SK-N-DZ (cell line): ENCODE data around the gene AGTPBP1.
"Not testable (repeated sequence)": the region's sequence is repeated elsewhere in the genome, so short reads cannot be mapped to it uniquely, and the experiment has no call there.

Experiments used
- DNase-seq: peaks from one replicate; pipeline ENCODE4 v3.0.0-alpha.2; 2015; ENCODE audit warnings: low spot score

The AGTPBP1 gene

DNA sequence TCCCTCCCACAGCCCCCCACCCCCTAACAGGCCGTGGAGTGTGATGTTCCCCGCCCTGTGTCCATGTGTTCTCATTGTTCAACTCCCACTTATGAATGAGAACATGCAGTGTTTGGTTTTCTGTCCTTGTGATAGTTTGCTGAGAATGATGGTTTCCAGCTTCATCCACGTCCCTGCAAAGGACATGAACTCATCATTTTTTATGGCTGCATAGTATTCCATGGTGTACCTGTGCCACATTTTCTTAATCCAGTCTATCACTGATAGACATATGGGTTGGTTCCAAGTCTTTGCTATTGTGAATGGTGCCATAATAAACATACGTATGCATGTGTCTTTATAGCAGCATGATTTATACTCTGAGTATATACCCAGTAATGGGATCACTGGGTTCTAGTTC lies 23.9 kb downstream of the AGTPBP1 start:
- DNase-seq = not testable (repeated sequence)

DNA sequence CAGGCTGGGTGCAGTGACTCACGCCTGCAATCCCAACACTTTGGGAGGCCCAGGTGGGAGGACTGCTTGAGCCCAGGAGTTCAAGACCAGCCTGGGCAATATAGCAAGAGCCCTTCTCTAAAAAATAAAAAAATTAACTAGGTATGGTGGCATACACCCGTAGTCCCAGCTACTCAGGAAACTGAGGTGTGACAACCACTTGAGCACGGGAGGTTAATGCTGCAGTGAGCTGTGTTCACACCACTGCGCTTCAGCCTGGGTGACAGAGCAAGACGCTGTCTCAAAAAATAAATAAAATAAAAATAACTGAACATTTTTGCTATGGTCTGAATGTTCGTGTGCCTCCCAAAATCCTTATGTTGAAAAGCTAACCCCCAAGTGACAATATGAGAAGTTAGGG lies 24.5 kb downstream of the AGTPBP1 start:
- DNase-seq = no peak

DNA sequence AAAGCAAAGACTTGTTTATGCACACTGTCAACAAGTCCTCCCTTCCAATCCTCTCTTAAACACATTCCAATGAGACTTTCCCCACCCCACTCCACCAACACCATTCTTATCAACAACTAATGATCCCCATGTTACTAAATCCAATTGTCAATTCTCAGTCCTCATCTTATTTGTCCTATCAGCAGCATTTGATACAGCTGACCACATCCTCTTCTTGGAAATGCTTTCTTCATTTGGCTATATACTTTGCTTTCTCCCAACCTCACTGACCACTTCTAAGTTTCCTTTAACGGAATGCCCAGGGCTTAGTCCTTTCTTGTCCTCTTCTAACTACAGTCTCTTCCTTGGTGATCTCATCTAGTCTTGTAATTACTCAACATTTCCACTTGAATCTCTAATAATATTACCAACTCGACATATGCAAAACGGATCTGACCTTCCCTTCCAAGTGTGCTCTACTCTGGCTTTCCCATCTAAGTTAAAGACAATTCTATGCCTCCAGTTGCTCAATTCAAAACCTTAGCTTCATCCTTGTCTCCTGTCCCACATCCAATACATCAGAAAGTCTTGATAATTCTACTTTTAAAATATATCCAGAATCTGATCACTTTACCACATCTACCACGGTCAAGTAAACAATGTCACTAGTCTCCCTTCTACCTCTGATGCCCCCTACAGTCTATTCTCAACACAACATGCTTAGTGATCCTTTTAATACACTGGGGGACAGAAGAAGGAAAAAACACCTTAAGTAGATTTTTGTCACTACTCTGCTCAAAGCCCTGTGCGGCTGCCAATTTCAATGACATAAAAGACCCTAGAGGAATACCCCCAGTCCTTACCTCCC lies 25.5 kb downstream of the AGTPBP1 start:
- DNase-seq = no peak

DNA sequence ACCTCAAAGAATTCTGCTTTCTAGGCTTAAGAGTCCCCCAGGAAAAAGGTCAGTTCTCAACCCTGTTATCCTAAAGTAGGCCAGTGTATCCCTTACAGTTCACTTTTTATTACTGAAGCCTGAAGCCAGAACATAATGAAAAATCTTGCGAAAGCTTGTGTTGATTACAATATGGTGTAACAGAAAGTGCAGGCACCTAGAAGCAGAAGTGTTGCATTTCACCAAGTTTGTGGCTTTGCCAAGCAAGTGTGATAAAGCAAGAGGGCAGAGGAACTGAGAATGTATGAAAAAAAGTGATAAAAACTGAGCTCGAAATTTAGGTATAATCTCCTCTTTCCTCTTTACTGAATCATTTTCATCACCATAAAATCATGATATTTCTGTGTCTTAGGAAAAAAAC lies 26.2 kb downstream of the AGTPBP1 start:
- no peak for DNase-seq

DNA sequence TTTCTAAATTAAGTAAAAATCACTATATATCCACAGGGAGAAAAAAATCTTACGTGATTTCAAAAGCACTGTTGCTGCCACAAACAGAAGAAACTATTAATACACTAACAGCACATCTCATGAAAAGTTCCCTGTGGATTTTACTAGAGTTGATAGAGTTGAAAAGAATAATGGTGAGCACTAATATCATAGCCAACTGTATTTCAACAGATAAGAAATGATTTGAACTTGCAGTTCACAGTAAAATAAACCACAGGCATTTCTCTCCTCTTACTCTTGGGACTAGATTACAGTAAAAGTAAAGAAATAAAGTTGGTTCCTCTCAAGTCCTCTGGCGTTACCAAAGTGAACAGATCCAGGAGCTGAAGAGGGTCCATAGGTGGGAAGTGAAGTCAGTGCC lies 27.9 kb downstream of the AGTPBP1 start:
- DNase-seq = no peak

DNA sequence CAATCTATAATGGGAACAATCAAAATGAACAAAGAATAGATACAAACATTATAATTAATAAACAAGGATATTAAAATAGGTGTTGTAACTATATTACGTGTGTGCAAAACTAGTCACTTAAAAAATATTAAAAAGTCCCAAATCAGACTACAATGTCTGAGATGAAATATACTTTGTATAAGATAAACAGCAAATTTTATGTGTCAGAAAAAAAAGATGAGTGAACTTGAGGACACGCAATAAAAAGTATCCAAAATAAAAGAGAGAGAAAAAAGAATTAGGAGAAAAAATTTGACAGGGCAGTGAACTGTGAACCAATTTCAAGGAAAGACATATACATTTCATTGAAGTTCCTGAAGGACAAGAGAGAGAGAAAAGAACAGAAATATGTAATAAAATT lies 37.0 kb downstream of the AGTPBP1 start:
- no peak for DNase-seq

DNA sequence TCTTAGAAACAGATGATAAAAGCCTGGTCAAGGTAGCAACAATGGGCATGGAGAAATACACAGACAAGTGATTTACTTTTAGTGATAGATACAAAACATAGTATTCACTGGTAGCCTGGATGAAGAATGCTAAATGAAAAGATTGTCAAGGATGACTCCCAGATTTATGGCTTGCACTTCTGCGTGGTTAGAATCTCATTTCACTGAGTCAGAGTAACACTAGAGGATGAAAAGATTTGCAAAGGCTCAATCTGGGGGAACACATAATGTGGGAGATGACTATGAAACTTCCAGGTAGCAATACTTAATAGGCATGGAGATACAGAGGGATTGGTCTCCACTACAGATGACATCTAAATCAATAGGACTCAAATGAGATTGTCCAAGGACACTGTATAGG lies 38.4 kb downstream of the AGTPBP1 start:
- DNase-seq = no peak

DNA sequence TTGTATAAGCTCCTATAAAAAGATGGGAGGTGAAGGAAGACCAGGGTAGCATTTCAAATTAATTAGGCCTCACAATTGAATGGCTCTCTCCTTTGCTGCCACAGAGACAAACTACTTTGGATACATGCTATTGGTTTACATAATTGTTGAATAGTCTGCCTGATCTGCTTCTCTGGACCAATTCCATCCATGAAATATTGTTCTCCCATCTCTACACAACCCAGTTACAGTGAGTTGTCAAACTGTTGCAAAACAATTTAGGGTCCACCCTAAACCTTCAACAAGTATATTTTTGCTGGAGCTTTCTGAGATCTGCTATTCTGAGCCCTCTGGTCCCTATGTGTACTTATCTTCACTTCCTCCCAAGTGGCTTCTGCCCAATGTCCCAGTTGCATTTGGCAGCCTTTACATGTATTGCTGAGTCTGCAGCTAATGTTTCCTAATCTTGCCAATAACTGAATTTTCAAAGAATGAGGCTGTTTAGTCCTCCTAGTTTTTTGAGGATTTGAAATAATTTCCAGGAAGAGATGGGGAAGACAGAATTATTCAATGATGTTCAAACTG lies 38.9 kb downstream of the AGTPBP1 start:
- DNase-seq = no peak

DNA sequence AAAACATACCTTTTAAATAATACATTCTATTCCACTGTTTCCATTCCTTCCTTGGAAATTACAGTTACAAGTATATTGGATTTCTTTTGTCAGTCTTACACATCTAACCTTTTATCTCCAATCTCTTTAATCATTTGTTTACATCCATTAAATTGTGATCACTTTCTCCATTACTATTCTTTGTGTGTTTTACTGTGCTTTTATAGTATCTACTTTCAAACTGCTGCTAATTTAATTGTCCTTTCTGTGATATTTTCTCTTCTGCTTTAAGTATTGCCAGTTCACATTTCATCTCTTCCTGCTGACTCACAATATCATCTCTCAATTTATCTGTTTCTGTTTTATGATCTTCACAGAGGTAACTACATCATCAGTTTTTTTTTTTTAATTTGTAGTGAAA lies 39.6 kb downstream of the AGTPBP1 start:
- no peak for DNase-seq

DNA sequence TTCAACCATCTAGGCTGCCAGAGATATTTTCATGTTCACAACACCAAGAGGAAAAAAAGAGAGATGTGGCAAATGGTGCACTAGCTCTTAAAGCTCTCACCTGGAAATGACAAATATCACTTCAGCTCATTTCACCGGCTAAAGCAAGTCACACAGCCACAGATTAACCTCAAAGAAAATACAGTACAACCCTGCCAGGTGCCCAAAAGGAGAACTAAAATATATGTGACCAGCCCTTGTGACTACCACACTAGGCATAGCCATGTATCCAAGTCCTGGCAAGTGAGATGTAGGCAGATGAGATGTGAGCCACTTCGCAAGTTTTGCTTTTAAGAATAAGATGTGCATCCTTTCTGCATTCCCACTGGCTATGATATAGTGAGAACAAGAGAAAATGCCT lies 41.4 kb downstream of the AGTPBP1 start:
- DNase-seq = no peak

DNA sequence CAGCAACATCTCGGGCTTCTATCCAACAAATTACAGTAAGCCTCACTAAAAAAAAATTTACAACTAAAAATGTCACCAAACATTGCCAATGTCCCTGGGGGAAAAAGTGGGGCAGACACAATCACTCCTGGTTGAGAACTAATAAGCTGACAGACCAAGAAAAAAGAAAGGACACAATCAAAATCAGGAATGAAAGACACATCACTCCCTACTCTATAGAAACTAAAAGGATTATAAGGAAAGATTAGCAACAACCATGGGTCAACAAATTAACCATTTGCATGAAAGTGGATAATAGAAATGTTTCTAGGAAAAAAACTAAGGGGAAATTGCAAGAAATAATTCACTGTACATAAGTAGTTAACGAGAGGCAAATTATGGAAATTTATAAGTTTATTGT lies 53.4 kb downstream of the AGTPBP1 start:
- DNase-seq = no peak

DNA sequence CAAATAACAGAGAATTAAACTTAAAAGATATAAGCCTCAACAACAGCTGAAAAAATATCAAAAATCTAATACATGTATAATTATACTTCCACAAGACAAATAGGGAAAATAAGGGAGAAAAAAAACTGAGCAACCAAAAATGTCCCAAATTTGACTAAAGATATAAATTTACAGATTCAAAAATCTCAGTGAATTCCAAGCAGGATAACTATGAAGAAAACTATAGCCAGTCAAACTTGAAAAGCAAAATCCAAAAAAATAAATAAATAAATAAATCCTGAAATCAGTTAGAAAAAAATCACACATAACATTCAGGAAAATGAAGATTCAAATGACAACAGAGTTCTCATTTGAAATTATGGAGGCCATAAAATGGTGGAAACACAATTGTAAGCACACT lies 56.7 kb downstream of the AGTPBP1 start:
- DNase-seq = no peak

DNA sequence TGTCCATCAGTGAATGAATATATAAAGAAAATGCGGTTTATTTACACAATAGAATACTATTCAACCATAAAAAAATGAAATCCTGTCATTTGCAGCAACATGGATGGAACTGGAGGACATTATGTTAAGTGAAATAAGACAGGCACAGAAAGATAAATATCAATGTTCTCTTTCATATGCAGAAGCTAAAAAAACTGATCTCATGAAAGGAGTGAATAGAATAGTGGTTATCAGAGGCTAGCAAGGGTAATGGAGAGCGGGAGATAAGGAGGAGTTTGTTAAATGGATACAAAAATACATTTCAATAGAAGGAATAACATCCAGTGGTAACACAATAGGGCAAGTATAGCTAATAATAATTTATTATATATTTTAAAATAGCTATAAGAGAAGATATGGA lies 65.0 kb downstream of the AGTPBP1 start:
- no peak for DNase-seq

DNA sequence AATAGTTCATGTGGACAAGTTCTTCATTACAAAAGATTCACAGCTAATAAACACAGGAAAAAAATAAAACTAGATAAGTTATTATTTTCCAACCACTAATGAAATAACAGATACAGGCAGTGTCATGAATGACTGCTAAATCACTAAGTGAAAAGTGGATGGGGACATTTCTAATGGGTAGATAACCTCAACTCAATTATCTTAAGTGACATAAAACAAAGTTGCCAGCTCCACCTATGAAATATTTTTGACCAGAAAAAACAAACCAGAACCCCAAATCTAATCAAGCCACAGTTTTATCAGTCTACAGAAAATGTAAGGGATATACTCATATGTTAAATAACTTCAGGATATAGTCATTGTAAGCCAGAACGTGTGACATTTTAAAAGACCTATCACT lies 74.4 kb downstream of the AGTPBP1 start:
- peak; percentile 70 for DNase-seq

DNA sequence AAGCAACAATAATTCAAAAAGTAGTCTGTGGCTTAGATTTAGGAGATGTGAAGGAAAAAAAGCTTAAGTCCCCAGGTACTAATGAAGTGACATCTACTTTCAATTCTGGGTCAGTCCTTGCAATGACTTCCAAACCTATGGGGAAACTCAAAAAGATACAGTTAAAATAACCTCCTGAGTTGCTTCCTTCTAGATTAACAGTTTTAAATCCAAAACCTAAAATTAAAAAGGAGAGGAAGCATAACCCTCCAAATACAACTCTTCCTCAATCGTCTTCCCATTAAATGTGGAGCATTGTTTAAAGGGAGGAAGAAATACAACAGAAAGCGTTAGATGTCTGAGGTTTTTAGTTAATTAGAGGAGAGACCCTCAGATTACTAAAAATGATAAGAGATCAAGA lies 75.7 kb downstream of the AGTPBP1 start:
- no peak for DNase-seq

DNA sequence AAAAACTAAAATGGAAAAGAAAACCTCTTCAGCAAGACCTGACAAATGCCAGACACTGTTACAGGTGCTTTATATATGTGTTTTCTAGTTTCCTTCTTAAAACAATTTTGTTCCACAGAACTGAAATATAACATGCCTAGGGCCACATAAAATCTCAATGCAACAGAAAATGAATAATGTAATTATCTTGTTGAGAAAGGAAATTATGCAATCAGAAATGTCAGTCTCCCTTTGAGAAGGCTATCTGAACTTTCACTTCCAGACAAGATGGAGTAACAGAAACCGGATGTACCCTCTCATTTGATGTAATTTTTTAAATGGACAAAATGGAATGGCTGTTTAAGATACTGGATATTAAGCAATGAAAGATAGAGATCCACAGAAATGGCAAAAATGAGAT lies 79.2 kb downstream of the AGTPBP1 start:
- DNase-seq = no peak

DNA sequence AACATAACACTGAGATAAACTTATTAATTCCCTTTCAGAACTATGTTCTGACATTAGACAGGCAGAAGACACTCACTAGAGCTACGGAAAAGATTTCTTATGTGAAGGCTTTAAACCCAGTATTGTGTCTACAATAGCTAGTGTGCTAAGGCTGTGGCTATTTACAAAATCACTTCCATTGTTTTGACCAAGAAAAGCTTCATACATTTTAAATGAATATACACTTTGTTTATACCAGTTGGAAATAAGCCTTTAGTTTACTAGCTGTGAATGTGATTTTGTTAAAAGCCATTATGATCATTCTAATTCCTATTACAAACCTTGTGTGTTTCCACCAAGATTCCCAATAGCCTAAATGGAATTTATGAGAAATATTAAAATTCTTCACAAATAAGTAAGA lies 83.0 kb downstream of the AGTPBP1 start:
- DNase-seq = no peak

DNA sequence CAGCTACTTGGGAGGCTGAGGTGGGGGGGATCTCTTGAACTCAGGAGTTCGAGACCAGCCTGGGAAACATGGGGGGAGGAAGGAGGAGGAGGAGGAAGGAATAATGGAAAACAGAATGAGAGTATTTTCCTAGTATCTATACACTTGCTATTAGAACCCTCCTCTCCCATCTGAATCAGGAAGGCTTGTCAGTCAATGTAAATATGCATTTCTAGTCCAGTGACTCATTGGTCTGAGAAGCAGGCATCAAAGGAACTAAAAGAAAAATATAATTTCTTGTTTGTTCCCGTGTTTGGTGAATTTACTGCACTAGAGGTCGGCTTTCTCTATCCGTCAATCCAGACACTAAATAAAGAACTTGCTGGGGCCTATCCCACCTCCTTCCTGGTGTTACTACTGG lies 88.6 kb downstream of the AGTPBP1 start:
- no peak for DNase-seq

DNA sequence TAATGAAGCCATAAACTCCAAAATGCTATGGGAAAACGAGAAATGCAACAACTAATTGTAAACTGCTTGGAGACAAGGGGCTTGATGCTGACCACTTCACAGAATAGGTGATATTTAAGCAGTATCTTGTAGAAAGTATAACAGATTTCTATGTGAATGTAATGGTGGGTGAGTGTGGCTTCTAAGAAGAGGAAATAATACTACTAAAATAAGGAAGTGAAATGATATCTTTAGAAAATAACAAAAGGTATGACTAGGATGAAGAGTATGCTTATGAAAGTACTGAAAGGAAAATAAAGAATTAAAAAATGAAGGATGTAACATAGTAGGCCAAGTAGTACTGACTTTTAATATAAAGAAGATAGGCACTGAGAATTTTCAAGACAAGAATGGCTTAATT lies 94.2 kb downstream of the AGTPBP1 start:
- no peak for DNase-seq

DNA sequence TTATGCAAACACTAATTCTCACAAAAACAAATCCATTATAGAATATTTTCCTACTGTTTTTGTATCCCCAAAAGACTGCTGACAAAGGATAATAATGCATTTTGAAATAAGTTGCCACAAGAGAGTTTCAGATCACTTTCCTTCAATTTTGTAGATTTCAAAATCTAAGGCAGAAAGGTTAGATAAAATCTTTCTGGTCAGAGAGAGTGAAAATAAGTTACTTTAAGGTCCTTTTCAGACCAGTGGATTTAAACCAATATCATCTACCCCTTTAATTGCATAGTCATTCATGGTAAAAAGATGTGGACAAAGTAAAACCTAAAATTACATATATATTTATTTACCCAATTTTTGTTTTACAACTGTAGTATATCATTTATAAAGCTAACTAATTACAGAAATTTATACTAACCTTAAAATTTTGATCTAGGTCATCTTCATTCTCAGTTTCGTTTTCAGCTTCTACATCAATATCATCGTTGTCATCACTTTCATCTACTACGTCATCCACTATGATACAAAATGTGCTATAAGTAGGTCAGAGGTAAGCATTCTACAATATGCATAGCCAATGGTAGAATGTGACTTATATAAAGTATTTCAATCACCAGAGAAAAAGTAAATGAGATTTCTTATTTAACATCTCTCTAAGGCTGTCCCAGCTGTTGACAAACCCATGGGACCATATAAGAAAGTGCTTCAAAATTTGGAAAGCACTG lies 95.7 kb downstream of the AGTPBP1 start:
- no peak for DNase-seq

DNA sequence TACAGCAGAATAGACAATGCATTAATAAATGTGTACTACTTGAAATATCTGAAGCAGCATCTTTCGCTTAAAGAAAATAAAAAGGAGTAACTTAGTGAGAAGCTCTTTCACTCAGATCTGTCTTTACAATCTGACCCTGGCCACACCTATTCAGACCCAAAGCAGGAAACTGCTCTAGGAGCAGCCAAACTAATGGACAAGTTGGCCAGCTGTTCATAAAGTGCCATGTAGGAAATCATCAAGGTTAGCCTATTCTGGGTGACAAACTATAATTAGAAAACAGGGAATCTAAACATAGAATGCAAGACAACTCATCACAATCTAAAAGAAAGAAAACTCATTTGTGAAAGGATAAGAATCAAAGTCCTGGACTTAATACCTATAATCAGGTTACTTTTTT lies 101.3 kb downstream of the AGTPBP1 start:
- DNase-seq = no peak

DNA sequence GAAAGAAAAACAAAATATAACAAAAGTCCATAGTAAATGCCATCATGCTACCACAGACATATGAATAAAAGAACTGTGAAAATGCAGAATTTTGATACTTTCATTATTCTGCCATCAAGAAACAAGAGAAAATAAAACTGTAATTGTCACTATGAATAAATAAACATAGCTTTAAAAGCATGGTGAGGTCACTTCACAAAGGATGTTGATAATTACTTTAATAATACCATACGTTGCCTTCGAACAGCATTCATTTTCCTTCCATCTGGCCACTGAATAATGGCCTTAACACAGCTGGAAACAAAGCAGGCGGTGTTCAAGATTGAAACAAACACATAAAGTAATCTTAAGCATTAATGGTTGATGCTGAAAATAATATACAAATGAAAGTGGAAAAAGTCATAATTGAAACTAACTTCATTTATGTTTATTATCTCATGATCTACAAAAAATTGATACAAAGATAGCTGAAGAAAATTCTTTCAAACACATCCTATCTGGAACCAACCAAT lies 102.0 kb downstream of the AGTPBP1 start:
- no peak for DNase-seq

DNA sequence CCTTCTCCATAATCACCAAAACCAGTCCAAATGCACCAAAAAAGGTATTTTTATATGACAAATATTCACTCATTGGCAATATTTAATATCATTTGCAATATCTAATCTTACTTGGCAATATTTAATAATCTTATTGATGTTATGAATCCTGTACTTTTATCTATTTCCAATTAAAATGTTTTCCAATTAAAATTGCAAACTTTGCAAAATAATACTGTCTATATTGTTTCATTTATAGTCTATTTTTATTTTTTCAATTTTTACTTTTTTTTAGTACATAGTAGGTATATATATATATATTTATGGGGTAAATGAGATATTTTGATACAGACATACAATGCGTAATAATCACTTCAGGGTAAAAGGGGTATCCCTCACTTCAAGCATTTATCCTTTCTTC lies 109.9 kb downstream of the AGTPBP1 start:
- DNase-seq = no peak
